Fibroblast of lung (primary cell): ENCODE results near the gene RASGEF1C.

Source experiments
- CTCF ChIP-seq, 2 donors: IDR thresholded peaks in 1 of 2; conservative IDR thresholded peaks in 1 of 2; 1 replicate in 1 of 2; 2 replicates in 1 of 2; pipeline ENCODE4 v1.5.1; 2011 to 2012; ENCODE audit warnings: low read length in 2 of 2, control low read depth in 1 of 2, inconsistent platforms in 1 of 2, low read depth in 1 of 2, mild to moderate bottlenecking in 1 of 2
- EZH2 ChIP-seq: IDR thresholded peaks from 2 replicates; pipeline ENCODE4 v1.5.1; 2012; ENCODE audit warnings: low read length, control low read depth, mild to moderate bottlenecking; ENCODE audit errors: missing control alignments

- no peak for TF ChIP-seq CTCF (conservative IDR thresholded peaks at IDR 0.05 in 1 of 2, IDR thresholded peaks at IDR 0.05 in 1 of 2; ENCODE audit: low read depth in 1 of 2, low read length in 2 of 2)
- TF ChIP-seq EZH2 = no peak
Measured at GRCh38 chr5:180180846-180181245, 28.2 kb downstream of the RASGEF1C start.
